Stimulated activated CD8-positive, alpha-beta memory T cell treated with anti-CD3 and anti-CD28 coated beads, Interleukin-12 subunit alpha, Interleukin-12 subunit beta, amount 100 ng/mL, for 24 hours (primary cell): Measurements from ENCODE around the gene CANT1.
"Not testable (repeated sequence)": the region's sequence is repeated elsewhere in the genome, so short reads cannot be mapped to it uniquely, and the experiment has no call there.

Source experiments
- DNase-seq: peaks from one replicate; pipeline ENCODE4 v3.0.0-alpha.2; 2020; ENCODE audit errors: extremely low read depth

CANT1 gene

DNA sequence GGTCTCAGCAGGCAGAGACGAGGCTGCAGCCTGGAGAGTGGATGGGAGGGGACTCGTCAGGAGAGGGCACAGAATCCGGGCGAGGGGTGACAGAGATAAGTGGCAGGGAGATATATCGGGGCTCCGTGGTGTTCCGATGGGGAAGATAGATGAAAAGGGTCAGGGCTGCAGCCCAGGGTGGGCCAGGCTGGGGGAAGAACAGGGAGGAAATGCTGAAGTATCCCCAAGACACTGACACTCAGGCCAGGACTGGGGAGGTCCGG lies 32.0 kb downstream of the CANT1 start:
- no peak for DNase-seq

DNA sequence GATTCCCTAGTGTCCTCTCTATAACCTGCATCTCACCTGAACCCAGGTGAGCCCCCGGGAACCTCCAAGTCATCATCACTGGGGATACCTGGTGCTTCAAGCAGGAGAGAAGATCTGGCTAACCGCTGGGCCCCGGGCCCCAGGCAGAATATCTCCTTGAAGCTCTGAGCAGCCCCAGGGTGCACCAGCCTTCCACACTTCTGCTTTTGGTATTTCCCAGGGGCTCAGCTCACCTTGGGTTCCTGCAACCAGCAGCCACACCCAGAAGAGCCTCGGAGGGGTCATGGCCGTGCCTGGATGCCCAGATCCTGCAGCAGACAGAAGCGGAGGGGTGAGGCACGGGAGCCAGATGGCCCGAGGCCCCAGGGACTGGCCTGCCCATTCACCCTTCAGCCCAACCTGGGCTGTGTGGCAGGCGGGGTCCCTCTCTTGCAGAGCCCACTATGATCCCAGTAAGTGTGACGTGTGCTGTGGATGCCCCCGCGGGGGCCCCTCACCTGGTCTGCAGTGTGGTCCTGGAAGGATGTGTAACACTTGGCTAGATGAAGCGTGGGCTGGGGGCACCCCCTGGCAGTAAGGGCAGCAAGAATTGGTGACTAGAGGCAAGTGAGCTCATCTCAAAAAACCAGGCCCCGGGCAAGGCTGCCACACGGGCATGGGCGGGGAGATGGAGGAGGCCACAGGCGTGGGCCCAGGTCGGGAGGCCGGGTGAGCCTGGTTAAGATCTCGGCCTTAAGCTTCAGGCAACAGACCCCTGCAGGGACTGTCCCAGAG lies 32.5 kb downstream of the CANT1 start:
- DNase-seq, result no peak

DNA sequence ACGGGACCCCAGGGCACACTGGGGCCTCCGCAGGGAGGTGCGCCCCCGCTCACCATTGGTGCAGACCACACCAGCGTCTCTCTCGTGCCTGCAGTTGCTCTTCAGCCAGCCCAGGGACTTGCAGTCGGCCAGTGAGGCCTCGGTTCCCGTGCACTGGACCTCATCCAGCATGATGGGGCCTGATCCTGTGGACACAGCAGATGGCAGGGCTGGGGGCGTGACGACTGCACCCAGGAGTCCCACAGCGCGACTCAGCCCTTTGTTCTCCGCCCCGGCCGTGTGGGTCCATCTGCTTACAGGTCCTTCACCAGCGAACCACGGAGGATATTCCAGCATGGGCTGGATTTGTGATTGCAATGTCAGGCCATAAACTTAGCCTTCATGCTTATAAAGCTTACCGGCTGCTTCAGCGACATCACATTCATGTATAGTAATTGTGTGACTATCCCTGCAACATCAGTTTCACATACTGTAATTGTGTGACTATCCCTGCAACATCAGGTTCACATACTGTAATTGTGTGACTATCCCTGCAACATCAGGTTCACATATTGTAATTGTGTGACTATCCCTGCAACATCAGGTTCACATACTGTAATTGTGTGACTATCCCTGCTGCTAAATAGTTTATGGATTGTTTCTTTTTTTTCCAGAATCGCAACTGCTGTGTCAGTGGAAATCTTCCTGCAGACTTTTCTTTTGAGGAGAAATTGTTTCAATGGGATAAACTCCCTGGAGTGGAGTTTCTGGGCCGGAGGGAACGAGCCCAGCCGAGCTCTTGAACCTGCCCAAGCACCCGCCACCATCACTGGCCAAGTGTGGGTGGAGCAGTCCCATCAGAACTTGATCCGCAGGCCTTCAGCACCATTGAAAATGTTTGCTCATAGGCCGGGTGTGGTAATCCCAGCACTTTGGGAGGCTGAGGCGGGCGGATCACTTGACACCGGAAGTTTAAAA lies 34.7 kb downstream of the CANT1 start:
- DNase-seq, result no peak

DNA sequence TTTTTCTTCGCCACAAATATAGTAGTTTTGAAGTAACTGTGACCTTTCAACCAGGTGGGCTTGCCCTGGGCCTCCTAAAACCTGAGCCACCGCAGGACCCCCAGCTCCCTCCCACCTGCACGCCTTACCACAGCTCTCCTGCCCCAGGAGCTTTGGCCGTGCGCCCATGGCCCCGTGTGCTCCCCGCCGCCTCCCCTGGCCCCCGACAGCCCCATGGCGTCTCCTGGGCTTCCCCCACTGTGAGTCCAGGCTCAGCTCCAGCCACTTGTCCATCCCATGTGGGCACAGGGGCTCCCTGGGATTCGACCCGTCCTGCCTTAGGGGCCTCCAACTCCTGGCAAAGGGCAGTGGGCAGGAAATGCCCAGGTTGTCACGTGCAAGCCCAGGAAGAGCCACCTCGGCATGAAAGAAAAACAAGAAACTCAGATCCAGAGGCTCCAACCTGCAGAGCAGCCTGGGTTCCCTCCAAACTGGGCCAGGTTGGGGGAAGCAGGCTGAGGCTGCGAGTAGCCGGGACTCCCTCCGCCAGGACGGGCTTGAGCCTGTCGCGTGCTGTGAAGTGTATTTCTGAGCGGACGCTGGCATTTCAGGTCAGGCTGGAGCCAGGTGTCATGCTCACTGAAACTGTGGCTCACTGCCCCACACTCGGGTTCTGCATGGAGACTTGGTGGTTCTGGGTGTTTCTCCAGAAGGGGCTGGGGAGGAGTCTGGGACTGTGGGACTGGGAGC lies 35.6 kb downstream of the CANT1 start:
- no peak for DNase-seq

DNA sequence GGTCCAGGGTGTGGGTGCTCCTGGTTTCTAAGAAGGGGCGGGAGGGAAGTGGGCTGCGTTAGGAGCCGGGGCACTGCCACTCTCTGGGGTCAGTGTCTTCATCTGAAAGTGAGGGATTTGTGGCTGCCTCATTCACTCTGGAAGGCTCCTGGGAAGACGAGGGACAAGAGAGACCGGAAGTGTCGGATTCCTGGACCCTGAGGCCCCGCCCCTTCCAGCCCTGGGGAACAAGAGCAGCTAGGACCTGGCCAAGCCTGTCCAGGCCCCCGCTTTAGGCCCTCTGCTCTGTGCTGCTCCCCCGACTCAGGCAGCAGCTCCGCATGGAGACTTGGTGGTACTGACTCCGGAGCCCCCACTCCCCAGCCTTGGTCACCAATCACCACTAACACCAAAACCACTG lies 36.4 kb downstream of the CANT1 start:
- DNase-seq, result no peak

DNA sequence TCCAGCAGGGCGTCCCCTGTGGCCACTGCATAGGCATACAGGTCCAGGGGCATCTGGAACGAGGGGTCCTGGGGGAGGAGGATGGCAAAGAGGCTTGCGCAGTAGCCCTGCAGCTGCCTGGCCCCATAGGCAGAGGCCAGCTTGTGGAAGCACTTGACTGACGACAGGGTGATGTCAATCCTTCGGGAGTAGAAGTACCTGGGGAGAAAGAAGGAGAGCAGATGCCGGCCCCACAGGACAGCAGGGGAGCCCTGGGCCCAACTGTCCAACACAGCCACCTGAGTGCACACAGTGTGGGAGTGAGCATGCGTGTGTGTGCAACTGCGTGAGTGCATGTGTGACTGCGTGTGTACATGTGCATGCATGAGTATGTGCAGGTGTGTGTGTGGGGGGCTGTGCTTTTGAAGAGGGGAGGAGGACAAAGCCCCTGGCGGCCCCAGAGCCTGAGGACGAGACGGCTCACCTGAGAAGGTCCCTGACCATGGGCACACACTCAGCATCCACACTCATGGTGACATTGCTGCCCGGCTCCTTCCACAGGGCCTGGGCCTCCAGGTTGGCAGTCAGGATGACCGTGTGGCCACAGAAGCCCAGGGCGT lies 37.0 kb downstream of the CANT1 start:
- no peak for DNase-seq

DNA sequence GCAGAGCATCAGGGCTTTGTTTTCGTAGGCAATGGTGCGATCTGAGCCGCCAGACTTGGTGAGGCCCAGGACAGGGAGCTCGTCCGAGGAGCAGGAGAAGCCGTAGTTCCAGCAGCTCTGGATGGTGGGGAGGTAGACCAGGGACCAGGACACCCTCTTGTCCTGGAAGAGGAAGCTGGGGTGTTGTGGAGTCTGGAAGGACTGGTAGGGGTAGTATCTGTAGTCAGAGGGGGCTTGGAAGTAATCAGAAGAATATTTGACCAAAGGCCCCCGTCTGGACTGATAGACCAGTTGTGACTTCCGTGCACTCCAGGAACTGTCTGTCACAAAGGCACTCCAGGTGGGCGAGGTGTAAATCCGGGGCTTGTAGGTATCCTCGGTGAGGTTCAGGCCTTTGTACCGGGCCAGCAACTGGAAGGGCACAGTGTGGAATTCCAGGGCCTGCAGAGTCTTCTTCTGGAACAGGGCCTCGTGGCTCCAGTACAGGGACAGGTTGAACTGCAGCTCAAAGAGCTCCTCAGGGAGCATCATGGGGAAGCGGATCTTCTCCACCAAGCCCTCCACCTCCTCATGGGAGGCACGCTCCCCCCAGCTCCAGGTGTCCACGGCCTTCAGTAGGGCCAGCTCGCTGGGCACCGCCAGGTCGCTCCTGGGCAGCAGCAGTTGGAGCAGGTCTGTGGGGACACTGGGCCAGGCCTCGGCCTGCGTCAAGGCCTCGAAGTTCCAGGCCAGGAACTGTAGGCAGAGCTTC lies 37.6 kb downstream of the CANT1 start:
- no peak for DNase-seq

DNA sequence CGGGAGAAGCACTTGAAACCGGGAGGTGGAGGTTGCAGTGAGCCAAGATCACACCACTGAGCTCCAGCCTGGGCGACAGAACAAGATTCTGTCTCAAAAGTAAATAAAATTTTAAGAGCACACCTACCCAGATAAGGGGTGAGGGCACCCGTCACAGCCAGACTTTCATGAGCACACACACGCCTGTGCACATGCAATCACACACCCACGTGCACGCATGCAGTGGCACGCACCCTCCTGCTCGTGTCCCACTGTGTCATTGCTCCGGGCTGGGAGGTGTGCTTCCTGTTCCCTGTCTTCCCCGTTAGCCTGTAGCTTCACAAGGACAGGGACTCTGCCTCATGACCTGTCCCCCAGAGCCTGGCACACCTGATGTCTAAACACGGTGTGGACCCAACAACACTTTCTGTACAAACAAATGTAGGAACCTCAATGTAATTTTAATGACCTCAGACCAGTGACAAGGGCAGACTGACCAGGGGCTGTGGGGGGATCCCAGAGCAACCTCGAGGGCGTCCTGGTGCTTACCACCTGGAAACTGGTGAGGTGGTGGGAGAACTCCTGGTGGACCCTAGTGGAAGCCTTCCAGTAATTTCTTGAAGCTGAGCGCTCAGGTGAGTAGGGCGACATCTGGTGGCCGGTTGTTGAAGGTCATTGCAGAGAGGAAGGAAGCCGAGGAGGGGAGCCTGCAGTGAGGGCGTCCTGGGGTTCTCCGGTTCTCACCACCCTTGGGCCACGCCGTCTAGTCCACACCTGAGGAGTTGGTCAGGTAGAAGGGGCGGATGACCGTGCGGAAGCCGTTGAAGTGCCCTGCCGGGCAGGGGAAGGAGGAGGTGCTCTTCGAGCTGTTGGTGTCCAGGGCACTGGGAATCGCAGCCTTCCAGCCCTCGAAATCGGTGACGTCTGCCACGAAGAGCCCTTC lies 38.5 kb downstream of the CANT1 start:
- DNase-seq, result peak; percentile 46

DNA sequence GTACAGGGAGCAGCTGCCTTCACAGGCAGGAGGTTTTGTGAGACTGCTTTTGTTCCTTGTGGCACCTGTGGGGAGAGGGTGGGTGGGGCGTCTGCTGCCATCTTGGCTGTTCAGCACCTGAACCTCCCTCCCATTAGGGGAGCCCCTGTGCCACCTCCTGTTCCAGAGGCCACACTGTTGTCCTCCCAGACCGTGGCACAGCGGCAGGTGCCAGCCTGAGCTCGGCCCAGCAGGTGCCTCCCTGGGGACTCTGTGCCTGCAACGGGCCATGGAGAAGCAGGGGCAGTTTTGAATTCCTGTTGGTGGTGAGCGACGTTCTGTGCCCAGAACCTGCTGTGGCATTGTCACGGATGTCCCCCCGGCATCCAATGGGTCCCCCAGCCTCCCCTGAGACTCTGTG lies 39.7 kb downstream of the CANT1 start:
- no peak for DNase-seq

DNA sequence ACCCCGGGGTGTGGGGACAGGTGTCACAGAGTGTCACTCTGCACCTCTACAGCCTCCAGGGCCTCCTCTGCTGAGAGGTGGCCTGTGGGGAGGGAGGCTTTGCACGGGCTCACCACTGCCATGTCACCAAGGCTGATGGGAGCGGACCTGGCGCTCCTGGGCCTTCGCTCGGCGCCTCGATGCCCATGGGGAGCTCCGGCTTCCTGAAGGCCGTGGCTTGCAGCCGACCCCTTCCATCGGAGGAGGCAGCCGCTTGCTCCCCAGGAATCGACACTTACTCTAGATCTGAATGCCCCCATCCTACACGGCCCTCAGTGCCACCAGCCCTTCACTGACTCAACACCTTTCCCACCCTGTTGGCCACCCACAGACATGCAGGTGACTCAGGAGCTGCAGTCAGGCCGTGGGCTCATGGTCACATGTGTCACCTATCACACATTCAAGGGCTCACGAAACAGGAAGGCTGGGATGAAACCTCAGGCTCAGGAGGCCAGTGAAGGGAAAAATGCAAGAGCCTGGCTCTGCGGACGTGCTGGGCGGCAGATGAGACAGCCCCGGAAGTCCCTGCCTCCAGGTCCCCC lies 41.7 kb downstream of the CANT1 start:
- no peak for DNase-seq

DNA sequence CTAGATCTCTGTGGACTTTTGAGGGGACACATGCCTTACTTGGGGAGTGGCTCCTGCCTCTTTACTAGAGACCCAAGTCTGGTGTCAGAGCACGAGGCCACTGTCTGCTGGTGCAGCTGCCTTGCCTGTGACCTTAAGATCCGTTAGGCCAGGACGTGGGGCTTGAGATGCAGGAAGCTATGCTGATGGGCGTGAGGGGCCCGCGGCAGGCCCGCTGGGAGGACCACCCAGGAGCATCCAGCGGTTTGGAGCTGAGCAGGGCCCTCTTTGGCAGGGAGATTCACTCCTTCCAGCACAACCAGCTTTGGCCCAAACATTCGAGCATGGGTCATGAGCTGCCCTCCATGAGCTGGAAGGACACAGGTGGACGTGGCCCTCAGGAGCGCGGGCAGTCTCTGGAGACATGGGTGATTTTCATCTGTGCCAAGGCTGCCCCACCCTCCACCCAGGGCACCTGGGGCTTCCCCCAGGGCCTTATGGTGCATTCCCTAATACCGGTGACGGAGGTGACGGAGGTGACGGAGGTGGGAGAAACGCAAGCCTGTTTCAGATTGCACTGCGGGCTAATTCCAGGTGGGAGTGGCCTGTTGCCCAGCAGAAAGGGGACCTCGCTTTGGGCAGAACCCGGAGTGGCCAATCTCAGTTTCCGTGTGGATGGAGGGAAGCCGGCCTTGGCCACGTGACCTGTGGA lies 42.5 kb downstream of the CANT1 start:
- DNase-seq, result no peak

DNA sequence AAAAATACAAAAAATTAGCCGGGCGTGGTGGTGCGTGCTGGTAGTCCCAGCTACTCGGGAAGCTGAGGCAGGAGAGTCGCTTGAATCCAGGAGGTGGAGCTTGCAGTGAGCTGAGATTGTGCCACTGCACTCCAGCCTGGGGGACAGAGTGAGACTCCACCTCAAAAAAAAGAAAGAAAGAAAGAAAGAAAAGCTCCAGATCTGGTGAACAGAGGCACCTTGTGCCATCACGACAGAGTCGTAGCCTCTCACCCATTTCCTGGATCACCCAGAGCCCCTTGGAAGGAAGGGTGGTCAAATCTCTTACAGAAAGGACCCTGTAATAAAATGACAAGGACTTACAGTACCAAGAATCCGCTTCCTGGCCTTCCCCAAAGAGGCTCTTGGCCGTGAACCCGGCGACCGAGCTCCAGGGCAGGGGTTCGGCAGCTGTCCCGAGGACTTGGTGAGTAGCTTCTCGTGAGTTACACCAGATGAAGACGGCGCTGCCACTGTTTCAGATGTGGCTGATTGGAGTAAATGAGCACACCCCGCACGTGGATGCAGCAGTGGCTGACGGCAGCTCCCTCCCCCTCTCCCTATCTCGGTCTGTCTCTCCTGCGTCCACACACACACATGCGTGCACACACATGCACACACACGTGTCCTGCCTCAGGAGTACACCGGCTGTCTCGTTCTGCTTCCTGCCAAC lies 43.3 kb downstream of the CANT1 start:
- DNase-seq, result no peak

DNA sequence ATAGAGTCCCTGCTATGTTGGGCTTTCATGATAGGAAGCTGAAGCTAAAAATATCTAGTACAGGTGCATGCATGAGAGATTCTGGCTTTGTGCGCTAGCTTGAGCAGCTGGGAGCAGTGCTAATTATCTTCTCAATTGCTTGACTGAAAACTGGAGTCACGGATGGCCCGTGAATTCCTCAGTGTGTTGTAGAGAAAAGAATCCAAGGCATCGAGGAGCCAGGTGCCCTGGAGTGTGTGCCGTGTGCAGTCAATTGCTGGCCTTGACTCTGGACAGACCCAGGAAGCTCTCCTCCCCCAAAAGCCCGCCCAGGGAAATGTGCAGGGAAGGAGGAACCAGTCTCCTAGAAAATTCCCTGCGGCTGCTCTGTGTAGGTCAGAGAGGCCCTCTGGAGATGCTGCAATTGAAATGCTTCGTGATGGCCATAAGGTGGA lies 44.1 kb downstream of the CANT1 start:
- DNase-seq, result no peak

DNA sequence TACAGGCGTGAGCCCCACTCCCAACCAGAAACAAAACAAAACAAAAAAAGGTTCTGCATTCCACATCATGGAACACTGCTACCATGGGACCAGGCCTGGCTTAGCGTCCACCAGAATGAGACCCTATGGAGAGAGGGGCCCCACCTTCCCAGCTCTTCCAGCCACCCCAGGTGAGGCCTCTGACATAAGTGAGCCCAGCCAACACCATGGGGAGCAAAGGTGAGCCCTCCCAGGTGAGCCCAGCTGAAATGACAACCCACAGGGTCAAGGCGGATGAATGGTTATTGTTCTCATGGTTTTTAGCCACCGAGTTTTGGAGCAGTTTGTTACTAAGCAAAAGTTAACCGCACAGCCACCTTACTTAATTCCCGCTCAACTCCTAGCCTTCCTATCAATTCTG lies 46.2 kb downstream of the CANT1 start:
- DNase-seq, result no peak

DNA sequence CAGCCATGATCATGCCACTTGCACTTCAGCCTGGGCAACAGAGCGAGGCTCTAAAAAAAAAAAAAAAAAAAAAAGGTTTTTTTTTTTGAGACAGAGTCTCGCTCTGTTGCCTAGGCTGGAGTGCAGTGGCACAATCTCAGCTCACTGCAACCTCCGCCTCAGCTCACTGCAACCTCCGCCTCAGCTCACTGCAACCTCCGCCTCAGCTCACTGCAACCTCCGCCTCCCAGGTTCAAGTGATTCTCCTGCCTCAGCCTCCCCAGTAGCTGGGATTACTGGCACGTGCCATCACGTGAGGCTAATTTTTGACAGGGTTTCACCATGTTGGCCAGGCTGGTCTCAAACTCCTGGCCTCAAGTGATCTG lies 46.6 kb downstream of the CANT1 start:
- DNase-seq, result not testable (repeated sequence)

DNA sequence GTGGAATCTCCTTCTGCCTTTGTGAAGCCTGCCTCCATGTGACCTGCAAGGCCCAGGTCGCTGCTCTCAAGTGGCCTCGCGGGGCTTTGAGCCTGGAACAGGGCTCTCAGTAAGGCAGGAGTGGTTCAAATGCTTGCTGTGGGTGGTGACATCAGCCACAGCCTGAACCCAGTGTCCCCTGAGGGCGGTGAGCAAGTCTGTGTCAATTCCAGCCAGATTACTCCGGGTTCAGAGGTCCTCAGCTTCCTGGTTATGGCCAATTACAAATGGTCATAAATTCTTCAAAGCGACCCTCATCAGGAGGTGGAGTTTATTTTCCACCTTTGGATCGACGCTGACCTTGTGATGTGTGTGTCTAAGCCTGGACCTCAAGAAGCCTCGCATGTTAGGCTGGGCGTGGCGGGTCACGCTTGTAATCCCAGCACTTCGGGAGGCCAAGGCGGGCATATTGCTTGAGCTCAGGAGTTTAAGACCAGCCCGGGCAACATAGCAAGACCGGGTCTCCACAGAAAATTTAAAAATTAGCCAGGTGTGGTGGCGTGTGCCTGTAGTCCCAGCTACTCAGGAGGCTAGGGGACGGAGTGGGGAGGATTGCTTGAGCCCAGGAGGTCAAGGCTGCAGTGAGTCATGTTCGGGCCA lies 47.1 kb downstream of the CANT1 start:
- no peak for DNase-seq

DNA sequence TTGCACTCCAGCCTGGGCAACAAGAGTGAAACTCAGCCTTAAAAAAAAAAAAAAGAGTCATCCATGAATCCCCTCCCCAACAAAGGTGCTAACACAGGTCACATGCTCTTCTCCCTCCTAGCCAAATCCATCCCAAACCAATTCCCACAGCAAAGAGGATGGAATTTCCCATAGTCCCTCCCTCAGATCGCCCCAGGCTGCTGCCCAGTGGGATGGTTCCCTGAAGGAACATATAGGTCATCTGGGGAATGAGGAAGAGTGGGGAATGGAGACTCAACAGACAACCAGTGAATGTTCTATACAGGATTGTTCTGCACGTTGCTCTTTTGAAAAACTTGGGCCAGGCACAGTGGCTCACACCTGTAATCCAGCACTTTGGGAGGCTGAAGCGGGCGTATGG lies 48.0 kb downstream of the CANT1 start:
- no peak for DNase-seq

DNA sequence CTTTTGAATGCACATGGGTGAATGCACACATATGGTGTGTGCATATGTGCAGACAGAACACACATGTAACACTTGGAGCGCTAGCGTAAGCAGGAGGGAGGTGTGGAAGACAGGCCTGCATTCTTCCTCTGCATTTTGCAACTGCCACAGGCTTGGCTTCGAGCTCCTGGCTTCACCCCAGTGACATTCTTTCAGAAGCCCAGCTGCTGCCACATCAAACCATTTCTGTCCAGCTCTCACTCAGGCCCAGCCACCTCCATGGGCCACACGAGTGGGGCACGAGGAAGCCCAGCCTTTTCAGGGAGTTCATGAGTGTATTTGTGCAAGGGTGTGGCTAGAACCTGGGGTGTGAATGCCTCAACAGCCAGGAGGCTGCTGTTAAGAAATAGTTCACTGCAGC lies 48.6 kb downstream of the CANT1 start:
- no peak for DNase-seq
